HCT116 (cell line): ENCODE data around the gene TPRG1L. TPM values are rescaled to one million over a fixed set of nuclear protein-coding genes. Genes with fewer than 3 reads are reported as not detected.

Source experiments
- ATAC-seq: fragments of 200-7000 bp; cut with Tn5 transposase; 2 replicates; pipeline ENCODE4 v1.9.1; 2020; ENCODE audit warnings: mild to moderate bottlenecking, moderate library complexity
- BruUV-seq: library from RNA; stranded (reverse); fragments of 400-500 nt; replicated peaks from 2 replicates; lab custom pipeline; 2021; lab: Mats Ljungman, UMichigan
- CTCF ChIA-PET: fragments of 300-600 bp; sonication (Branson Sonifier 250); formaldehyde crosslinking; loops from one replicate; lab custom pipeline; 2021; ENCODE audit warnings: antibody characterized with exemption; lab: Charles Lee
- POLR2A ChIA-PET: fragments of 300-600, 350-600 bp; sonication (Branson Sonifier 250); formaldehyde crosslinking; loops from one replicate; lab custom pipeline; 2021; ENCODE audit warnings: antibody characterized with exemption; lab: Charles Lee
- RAD21 ChIA-PET, 2 experiments: fragments of 300-600 bp; sonication (Branson Sonifier 250); formaldehyde crosslinking; loops; one replicate each; lab custom pipeline; 2023; ENCODE audit warnings: low total read pairs in 2 of 2; ENCODE audit not compliant: uncharacterized antibody in 2 of 2, unreplicated experiment in 2 of 2, low non-redundant PET in 1 of 2; lab: Charles Lee
- DNase-seq: peaks from one replicate; pipeline ENCODE4 v3.0.0-alpha.2; 2010; ENCODE audit warnings: low read depth, low spot score
- H2AFZ ChIP-seq: fragments of 200-600 bp; shearing (Covaris generic), sonication (generic); 2 replicates; pipeline ENCODE4 v1.6.1; 2017; ENCODE audit warnings: low read depth, mixed run types, mixed read lengths, antibody characterized with exemption, low read length; ENCODE audit not compliant: poor library complexity, severe bottlenecking
- H3K27ac ChIP-seq: 2 replicates; pipeline ENCODE4 v1.5.1; 2012; ENCODE audit warnings: low read depth, low read length
- H3K27me3 ChIP-seq: fragments of 200-600 bp; sonication (generic); 2 replicates; pipeline ENCODE4 v1.6.1; 2016; ENCODE audit warnings: mixed run types, low read length, mixed read lengths; ENCODE audit not compliant: insufficient read depth
- H3K36me3 ChIP-seq, 2 experiments: fragments of 200-500 bp in 1 of 2; fragments of 200-600 bp in 1 of 2; sonication (Bioruptor generic) in 1 of 2; sonication (generic) in 1 of 2; 2 replicates each; pipeline versions ENCODE4 v1.5.1 to v1.6.1; 2014 to 2016; ENCODE audit warnings: low read length in 2 of 2, inconsistent platforms in 1 of 2, mixed read lengths in 1 of 2, mixed run types in 1 of 2; ENCODE audit not compliant: insufficient read depth in 2 of 2, control insufficient read depth in 1 of 2
- H3K4me1 ChIP-seq, 2 experiments: fragments of 200-600 bp in 1 of 2; sonication (generic) in 1 of 2; 2 replicates each; pipeline versions ENCODE4 v1.5.1 to v1.6.1; 2012 to 2017; ENCODE audit warnings: low read length in 2 of 2, inconsistent platforms in 1 of 2, mild to moderate bottlenecking in 1 of 2, mixed read lengths in 1 of 2, mixed run types in 1 of 2, moderate library complexity in 1 of 2; ENCODE audit not compliant: insufficient read depth in 2 of 2, control insufficient read depth in 1 of 2
- H3K4me2 ChIP-seq: fragments of 200-600 bp; sonication (generic); 2 replicates; pipeline ENCODE4 v1.6.1; 2017; ENCODE audit warnings: mixed run types, low read length, mixed read lengths
- H3K4me3 ChIP-seq, 2 experiments: fragments of 200-600 bp in 1 of 2; sonication (generic) in 1 of 2; replicated peaks in 1 of 2; 2 replicates each; pipeline ENCODE4 v1.5.1; 2011 to 2016; ENCODE audit warnings: low read length in 2 of 2, control low read depth in 1 of 2, low read depth in 1 of 2, mild to moderate bottlenecking in 1 of 2, mixed read lengths in 1 of 2, mixed run types in 1 of 2
- H3K79me2 ChIP-seq: fragments of 200-600 bp; sonication (generic); 2 replicates; pipeline ENCODE4 v1.6.1; 2017; ENCODE audit warnings: mild to moderate bottlenecking, mixed run types, low read length, moderate library complexity, mixed read lengths; ENCODE audit not compliant: insufficient read depth
- H3K9ac ChIP-seq: fragments of 200-600 bp; sonication (generic); 2 replicates; pipeline ENCODE4 v1.6.1; 2016; ENCODE audit warnings: low read length, mixed read lengths
- H3K9me2 ChIP-seq: fragments of 200-600 bp; sonication (generic), shearing (Covaris generic); 2 replicates; pipeline ENCODE4 v1.6.1; 2017; ENCODE audit warnings: mixed run types, mild to moderate bottlenecking, moderate library complexity; ENCODE audit not compliant: insufficient read depth
- H3K9me3 ChIP-seq, 2 experiments: fragments of 200-500 bp in 1 of 2; fragments of 200-600 bp in 1 of 2; sonication (Bioruptor generic) in 1 of 2; sonication (generic) in 1 of 2; 2 replicates each; pipeline ENCODE4 v1.6.1; 2014 to 2017; ENCODE audit warnings: low read length in 2 of 2, mixed read lengths in 2 of 2, inconsistent platforms in 1 of 2, low read depth in 1 of 2, mild to moderate bottlenecking in 1 of 2, mixed run types in 1 of 2, moderate library complexity in 1 of 2; ENCODE audit not compliant: control insufficient read depth in 1 of 2, insufficient read depth in 1 of 2
- H4K20me1 ChIP-seq: fragments of 200-600 bp; sonication (generic), shearing (Covaris generic); 2 replicates; pipeline ENCODE4 v1.6.1; 2017; ENCODE audit warnings: mixed run types, mild to moderate bottlenecking, moderate library complexity; ENCODE audit not compliant: insufficient read depth
- CTCF ChIP-seq, 3 experiments: fragments of 200-600 bp in 1 of 3; sonication (generic) in 1 of 3; IDR thresholded peaks in 2 of 3; conservative IDR thresholded peaks in 1 of 3; 2 replicates each; pipeline ENCODE4 v1.5.1; 2012 to 2017; ENCODE audit warnings: low read depth in 2 of 3, low read length in 2 of 3, antibody characterized with exemption in 1 of 3, borderline replicate concordance in 1 of 3, control low read depth in 1 of 3, mild to moderate bottlenecking in 1 of 3, mixed read lengths in 1 of 3, mixed run types in 1 of 3, moderate library complexity in 1 of 3; ENCODE audit not compliant: insufficient read depth in 1 of 3
- POLR2AphosphoS5 ChIP-seq: IDR thresholded peaks from 2 replicates; pipeline ENCODE4 v1.6.1; 2011; ENCODE audit warnings: mild to moderate bottlenecking, low read depth, low read length, moderate library complexity
- REST ChIP-seq: IDR thresholded peaks from 2 replicates; pipeline ENCODE4 v1.6.1; 2012; ENCODE audit warnings: low read depth
- SIN3A ChIP-seq: IDR thresholded peaks from 2 replicates; pipeline ENCODE4 v1.6.1; 2012; ENCODE audit warnings: low read depth
- YY1 ChIP-seq: IDR thresholded peaks from 2 replicates; pipeline ENCODE4 v1.6.1; 2011; ENCODE audit warnings: low read length, low read depth, moderate library complexity, mild to moderate bottlenecking; ENCODE audit not compliant: insufficient replicate concordance; ENCODE audit errors: extremely low read depth
- ZNF274 ChIP-seq: fragments of 200-500 bp; sonication (Bioruptor generic); IDR thresholded peaks from 2 replicates; pipeline ENCODE4 v1.6.1; 2014; ENCODE audit warnings: mild to moderate bottlenecking, low read depth, low read length, inconsistent platforms
- intact Hi-C: fragments of 100-400 bp; cut with micrococcal nuclease; formaldehyde crosslinking; loops from 2 replicates; pipeline ENCODE4 v1.10.0; 2022
- total RNA-seq: library from RNA; stranded (reverse); gene quantifications from one replicate; pipeline ENCODE4 v1.2.1, GENCODE V29; 2021; ENCODE audit not compliant: unreplicated experiment
- TF ChIP-seq, protein P1 (sequence below): IDR thresholded peaks from 2 replicates; pipeline ENCODE4 v1.6.1; 2012

TPRG1L gene
- total RNA-seq, 1 experiment from 2014 or later: 25.6 TPM

DNA sequence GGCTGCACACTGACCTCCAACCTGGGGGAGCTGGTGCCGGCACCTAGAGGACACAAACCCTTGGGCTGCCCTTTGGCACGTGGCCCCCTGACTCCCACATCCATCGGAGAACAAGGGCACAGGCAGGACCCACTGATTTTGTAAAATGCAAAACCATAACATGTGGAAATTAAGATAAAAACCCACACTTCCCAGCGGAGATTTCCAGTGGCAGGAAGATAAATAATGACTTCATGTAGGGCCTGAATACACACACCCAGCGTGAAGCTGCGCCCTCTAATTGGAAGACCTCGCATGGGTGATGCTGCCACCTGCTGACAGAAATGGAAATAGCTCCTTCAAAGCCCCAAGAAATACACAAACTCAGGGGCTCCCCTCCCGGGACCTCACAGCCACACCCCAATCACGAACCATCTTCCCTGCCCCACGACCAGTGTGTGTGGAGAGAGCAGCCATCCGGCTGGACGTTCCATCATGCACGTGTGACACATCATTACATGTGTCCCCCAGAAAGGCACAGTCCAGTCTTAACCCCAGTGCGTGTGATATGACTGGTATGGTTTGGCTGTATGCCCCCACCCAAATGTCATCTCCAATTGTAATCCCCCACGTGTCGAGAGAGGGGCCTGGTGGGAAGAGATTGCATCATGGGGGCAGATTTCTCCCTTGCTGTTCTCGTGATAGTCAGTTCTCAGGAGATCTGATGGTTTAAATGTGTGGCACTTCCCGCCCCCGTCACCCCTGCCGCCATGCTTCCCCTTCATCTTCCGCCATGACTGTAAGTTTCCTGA lies 5.7 kb upstream of the TPRG1L start:
- Histone ChIP-seq H3K27ac (no peak overlapping the region), H2AFZ (peak overlapping the region; percentile 10), H3K79me2 (no peaks in the 10 kb centered on the region)
- no TSS peak for BruUV-seq
- TF ChIP-seq CTCF (IDR thresholded peaks at IDR 0.05 in 2 of 3, conservative IDR thresholded peaks at IDR 0.05 in 1 of 3; ENCODE audit: borderline replicate concordance in 1 of 3, insufficient read depth in 1 of 3, low read depth in 2 of 3, low read length in 2 of 3) (peak in 2 of 3 experiments; percentile 81 to 86; a peak in 4 of 6 replicates), SIN3A (no peak)
- TF ChIP-seq, all 23 proteins: peak for 1
- no peaks in the 10 kb centered on the region for H3K27me3 ChIP-seq
- H3K9ac ChIP-seq: no peak overlapping the region
- no peaks in the 10 kb centered on the region for H4K20me1 ChIP-seq
- no peaks in the 10 kb centered on the region for H3K9me2 ChIP-seq
- DNase-seq: peak; percentile 53
- intact Hi-C loops: loop anchor here (1.0 kb wide), 2 partner anchors 128 to 166 kb away; no protein-coding TSS in a partner anchor
- ChIA-PET CTCF (interaction anchor here (0.6 to 4.2 kb wide), 21 partner anchors 9 to 797 kb away, joined by 3 to 136 read pairs (median 4); partner anchors contain the start of gene TP73), RAD21 (interaction anchor here (0.7 to 1.6 kb wide), 8 partner anchors 31 to 166 kb away, joined by 3 to 10 read pairs (median 6); no protein-coding TSS in a partner anchor), POLR2A (interaction anchor here (1.0 kb wide), 2 partner anchors 117 to 166 kb away, joined by 3 to 6 read pairs; no protein-coding TSS in a partner anchor)
- H3K4me2 ChIP-seq: peak overlapping the region; percentile 39; the same call in 1 of the 2 replicates
- no peaks in the 10 kb centered on the region for H3K36me3 ChIP-seq
- no peaks in the 10 kb centered on the region for H3K9me3 ChIP-seq
- peaks cover 19 to 39% of the 10 kb centered on the region in 2 experiments for H3K4me1 ChIP-seq
- ATAC-seq: peak; percentile 81
- no peak overlapping the region for H3K4me3 ChIP-seq

DNA sequence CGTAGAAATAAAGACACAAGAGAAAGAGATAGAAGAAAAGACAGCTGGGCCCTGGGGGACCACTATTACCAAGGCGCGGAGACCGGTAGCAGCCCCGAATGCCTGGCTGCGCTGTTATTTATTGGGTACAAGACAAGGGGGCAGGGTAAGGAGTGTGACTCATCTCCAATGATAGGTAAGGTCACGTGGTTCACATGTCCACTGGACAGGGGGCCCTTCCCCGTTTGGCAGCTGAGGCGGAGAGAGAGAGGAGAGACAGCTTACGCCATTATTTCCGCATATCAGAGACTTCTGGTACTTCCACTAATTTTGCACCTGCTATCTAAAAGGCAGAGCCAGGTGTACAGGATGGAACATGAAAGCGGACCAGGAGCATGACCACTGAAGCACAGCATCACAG lies 4.1 kb upstream of the TPRG1L start:
- BruUV-seq: no TSS peak
- H3K4me2 ChIP-seq: peak overlapping the region; percentile 47
- no peak overlapping the region for H2AFZ ChIP-seq
- H4K20me1 ChIP-seq: no peaks in the 10 kb centered on the region
- H3K27ac ChIP-seq: no peak overlapping the region
- no peak overlapping the region for H3K9ac ChIP-seq
- no peaks in the 10 kb centered on the region for H3K79me2 ChIP-seq
- no peaks in the 10 kb centered on the region for H3K36me3 ChIP-seq
- ATAC-seq: no peak
- peaks cover 6 to 29% of the 10 kb centered on the region in 2 experiments; a peak in 2 of 4 replicates for H3K4me1 ChIP-seq
- H3K4me3 ChIP-seq: no peak overlapping the region
- H3K9me2 ChIP-seq: no peaks in the 10 kb centered on the region
- POLR2A ChIA-PET: no interaction called here
- intact Hi-C loops: loop anchor here (1.0 kb wide), 1 partner anchor 104 kb away; no protein-coding TSS in a partner anchor
- no peaks in the 10 kb centered on the region for H3K9me3 ChIP-seq
- RAD21 ChIA-PET: interaction anchor here (0.6 to 2.5 kb wide), 5 partner anchors 56 to 168 kb away, joined by 3 to 9 read pairs (median 3); no protein-coding TSS in a partner anchor
- no peaks in the 10 kb centered on the region for H3K27me3 ChIP-seq
- CTCF ChIA-PET: interaction anchor here (0.8 to 4.2 kb wide), 6 partner anchors 32 to 168 kb away, joined by 3 to 136 read pairs (median 6); no protein-coding TSS in a partner anchor
- no peak for DNase-seq
- TF ChIP-seq ZNF274 (no peak), POLR2AphosphoS5 (no peak), YY1 (no peak), REST (no peak)
- TF ChIP-seq, protein P1, sequence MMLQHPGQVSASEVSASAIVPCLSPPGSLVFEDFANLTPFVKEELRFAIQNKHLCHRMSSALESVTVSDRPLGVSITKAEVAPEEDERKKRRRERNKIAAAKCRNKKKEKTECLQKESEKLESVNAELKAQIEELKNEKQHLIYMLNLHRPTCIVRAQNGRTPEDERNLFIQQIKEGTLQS: no peak
